ENCODE results near the gene ZNF543. TPM values are rescaled to one million over a fixed set of nuclear protein-coding genes. Genes with fewer than 3 reads are reported as not detected.

ZNF543 gene
- total RNA-seq, 4 donors from 2014 or later, result 3.8 to 8.3 (median 7.1) TPM

DNA sequence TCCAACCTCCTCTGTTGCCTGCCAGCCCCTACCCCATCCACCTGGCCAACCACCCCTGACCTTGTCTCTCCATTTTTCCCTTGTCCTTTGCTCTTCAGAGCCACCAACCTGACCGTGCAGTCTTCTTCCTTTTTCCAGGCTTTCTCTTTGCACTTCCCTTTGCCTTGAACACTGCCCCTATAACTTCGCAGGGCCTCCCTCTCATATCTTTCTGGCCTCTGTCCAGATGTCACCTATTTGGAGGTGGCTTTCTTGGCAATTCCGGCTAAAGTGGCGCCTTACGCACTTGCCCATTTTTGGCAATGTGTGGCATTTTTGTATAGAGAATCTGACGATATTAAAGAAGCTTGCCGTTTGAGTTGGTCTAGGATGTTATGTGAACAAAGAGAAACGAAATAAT is 844 bp downstream of the ZNF543 start:
- TF ChIP-seq, protein P1, sequence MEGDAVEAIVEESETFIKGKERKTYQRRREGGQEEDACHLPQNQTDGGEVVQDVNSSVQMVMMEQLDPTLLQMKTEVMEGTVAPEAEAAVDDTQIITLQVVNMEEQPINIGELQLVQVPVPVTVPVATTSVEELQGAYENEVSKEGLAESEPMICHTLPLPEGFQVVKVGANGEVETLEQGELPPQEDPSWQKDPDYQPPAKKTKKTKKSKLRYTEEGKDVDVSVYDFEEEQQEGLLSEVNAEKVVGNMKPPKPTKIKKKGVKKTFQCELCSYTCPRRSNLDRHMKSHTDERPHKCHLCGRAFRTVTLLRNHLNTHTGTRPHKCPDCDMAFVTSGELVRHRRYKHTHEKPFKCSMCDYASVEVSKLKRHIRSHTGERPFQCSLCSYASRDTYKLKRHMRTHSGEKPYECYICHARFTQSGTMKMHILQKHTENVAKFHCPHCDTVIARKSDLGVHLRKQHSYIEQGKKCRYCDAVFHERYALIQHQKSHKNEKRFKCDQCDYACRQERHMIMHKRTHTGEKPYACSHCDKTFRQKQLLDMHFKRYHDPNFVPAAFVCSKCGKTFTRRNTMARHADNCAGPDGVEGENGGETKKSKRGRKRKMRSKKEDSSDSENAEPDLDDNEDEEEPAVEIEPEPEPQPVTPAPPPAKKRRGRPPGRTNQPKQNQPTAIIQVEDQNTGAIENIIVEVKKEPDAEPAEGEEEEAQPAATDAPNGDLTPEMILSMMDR (IDR thresholded peaks at IDR 0.05; ENCODE audit: low read depth), result no peak

DNA sequence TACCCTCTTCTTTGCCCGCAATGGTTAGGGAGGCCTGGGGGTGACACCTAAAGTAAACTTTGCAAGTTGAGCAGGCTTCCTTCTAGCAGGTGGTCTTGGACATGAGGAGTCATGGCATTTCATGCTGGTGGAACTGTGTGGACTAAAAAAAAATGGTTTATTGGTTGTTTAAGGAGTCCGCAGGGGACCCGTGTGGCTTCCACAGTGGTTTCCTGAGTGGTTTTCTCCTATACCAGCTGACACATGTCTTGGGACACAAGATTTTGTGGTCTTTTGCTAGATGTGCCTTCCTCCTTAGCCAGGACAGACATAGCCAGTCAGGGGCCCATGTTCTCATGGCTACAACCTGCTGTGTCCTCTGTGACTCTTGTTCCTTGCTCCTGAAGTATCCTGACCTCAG is 1.5 kb downstream of the ZNF543 start:
- TF ChIP-seq, protein P1 (IDR thresholded peaks at IDR 0.05; ENCODE audit: low read depth), result no peak

DNA sequence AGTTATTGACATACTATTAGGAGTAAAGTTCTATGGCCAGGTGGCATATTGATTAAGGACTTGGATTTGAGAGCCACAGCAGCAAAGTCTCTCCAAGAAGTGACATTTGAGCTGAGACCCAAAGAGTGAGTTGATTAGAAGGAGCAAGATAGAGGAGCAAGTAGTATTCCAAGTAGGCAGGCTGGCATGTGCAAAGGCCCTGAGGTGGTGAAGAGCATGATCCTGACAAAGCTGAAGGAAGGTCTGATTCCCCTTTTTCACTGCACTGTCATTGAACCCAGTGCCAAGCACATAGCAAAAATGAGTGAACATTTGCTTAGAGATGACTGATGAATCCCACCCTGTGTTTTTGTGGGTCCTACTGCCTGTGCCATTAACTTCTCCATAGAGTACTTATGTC is 4.7 kb downstream of the ZNF543 start:
- TF ChIP-seq, protein P1 (IDR thresholded peaks at IDR 0.05; ENCODE audit: low read depth), result no peak

DNA sequence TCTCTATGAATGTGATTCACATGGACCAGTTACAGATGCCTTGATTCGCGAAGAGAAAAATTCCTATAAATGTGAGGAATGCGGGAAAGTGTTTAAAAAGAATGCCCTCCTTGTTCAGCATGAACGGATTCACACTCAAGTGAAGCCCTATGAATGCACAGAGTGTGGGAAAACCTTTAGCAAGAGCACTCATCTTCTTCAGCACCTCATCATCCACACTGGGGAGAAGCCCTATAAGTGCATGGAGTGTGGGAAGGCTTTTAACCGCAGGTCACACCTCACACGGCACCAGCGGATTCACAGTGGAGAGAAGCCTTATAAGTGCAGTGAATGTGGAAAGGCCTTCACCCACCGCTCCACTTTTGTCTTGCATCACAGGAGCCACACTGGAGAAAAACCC is 7.7 kb downstream of the ZNF543 start:
- TF ChIP-seq, protein P1 (IDR thresholded peaks at IDR 0.05; ENCODE audit: low read depth), result no peak

DNA sequence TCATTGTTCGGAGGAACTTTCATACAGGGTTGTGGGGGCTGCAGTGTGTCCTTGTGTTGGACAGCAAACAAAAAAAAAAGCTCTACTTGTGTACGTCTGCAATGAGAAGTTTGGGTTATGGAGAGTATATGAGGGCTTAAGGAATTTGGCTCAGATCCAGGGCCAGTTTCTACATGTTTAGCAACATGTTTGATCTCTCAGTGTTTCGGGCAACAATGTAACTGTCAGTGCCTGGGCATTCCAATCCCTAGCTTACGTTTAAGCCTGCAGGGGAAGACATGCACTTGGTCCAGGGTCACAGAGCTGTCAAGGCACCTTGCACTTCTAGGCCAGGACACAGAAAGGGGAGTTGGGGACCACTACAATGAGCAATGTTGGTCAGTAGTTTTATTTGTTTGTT is 13.9 kb downstream of the ZNF543 start:
- TF ChIP-seq, protein P1 (IDR thresholded peaks at IDR 0.05; ENCODE audit: low read depth), result no peak

DNA sequence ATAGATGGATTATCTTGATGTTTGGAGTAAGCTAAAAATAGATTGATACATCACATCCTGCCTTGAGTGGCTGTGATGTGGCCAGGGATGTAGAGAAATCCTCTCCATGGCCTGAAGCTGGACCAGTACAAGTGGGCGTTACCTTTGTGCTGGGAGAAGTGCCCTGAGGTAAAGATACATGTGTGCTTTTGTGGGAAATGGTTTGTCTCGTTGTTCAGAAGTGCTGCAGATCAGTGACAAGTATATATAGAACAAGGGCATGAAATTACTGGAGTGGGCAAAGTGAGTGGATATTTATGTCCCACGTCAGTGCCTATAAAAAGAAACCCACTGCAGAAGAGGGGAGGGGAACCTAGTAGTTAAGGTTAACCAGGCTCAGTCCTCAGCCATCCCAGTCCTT is 18.6 kb downstream of the ZNF543 start:
- TF ChIP-seq, protein P1 (IDR thresholded peaks at IDR 0.05; ENCODE audit: low read depth), result no peak

DNA sequence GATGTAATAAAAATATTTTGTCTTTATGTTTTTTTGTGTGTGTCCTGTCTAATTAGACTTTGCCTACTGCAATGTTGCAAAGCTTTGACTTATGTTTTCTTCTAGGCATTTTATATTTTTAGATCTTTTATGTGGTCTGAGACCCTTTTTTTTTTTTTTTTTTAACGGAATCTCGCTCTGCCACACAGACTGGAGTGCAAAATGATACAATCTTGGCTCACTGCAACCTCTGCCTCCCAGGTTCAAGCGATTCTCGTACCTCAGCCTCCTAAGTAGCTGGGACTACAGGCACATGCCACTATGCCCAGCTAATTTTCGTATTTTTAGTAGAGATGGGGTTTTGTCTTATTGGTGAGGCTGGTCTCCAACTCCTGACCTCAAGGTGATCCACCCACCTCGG is 22.3 kb downstream of the ZNF543 start:
- TF ChIP-seq, protein P1 (IDR thresholded peaks at IDR 0.05; ENCODE audit: low read depth), result no peak

All from subcutaneous adipose tissue (tissue), 4 donors.